NCI-H748 treated with DMSO at 0.1 percent for 48 hours (cell line): ENCODE results near the gene RALA.

ENCODE experiments used
- DNase-seq: peaks from one replicate; lab custom pipeline; 2025; lab: John Stamatoyannopoulos, UW

Gene RALA, protein sequence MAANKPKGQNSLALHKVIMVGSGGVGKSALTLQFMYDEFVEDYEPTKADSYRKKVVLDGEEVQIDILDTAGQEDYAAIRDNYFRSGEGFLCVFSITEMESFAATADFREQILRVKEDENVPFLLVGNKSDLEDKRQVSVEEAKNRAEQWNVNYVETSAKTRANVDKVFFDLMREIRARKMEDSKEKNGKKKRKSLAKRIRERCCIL

DNA sequence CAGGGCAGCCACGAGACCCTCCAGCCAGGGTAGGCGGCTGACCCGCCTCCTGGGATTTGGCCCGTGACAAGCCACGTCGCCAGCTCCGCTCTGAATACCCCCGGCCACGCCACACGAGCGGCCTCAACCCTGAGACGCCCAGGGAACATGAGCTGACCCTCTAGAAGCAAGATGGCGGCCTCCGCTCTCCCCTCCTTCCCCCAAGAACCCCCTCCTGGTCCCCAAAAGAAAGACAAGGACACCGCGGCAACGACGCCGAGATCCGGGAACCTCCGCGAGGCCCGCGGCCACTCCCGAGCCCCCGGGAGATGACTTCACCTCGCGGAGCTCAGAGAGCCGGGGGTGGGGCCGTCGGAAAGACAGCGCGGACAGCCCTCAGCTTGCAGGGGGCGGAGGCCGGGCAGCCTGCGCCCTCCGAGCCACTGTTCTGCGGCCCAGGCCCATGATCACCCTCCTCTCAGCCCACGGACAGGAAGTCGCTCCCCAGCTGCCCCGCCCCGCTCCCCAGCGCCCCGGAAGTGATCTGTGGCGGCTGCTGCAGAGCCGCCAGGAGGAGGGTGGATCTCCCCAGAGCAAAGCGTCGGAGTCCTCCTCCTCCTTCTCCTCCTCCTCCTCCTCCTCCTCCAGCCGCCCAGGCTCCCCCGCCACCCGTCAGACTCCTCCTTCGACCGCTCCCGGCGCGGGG is at the start of gene RALA:
Gene RALA, plus strand, starts transcription at position 526 of the 685 bp plus-strand sequence. CDS start 63,096 bp downstream, outside the sequence.
- DNase-seq: peak; percentile 74

DNA sequence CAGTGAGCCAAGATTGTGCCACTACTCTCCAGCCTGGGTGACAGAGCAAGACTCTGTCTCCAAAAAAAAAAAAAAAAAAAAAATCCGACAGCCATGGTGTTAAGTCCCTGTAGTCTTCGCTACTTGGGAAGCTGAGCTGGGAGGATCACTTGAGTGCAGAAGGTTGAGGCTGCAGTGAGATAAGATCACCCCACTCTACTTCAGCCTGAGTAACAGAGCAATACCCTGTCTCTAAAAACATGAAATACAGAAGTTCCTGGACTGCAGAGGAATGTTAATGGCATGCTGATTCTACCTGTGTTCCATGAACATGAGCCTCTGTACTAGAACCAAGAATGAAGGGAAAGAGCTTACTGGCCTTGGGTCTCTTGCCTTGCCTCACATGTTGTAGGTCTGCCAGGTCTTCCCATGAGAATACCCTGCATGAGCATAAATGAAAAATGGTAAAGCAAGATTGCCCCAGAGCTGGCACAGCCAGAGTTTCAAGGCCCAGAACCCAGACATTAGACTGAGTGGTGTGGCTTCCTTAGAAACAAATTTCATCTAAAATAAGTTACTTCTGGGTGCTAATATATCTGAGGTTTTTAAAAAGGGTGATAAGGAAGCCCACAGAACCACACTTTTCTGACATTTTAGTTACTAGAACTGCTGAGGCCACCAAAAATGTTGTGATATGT is 48.6 kb upstream of the RALA start:
- DNase-seq: no peak

DNA sequence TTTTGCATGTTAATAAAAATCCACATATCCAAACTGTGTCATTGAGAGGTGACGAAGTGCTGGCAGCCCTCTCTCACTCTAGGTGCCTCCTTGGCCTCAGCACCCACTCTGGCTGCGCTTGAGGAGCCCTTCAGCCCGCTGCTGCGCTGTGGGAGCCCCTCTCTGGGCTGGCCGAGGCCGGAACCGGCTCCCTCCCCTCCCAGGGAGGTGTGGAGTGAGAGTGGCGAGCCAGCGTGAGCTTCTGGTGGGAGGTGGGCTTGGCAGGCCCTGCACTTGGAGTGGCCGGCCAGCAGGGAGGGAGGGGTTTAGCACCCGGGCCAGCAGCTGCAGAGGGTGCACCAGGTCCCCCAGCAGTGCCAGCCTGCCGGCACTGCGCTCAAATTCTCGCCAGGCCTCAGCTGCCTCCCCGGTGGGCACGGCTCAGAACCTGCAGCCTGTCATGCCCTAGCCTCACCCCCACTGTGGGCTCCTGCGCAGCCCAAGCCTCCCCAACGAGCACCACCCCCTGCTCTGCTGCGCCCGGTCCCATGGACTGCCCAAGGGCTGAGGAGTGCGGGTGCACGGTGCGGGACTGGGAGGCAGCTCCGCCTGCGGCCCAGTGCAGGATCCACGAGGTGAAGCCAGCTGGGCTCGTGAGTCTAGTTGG is 46.0 kb upstream of the RALA start:
- DNase-seq: no peak

DNA sequence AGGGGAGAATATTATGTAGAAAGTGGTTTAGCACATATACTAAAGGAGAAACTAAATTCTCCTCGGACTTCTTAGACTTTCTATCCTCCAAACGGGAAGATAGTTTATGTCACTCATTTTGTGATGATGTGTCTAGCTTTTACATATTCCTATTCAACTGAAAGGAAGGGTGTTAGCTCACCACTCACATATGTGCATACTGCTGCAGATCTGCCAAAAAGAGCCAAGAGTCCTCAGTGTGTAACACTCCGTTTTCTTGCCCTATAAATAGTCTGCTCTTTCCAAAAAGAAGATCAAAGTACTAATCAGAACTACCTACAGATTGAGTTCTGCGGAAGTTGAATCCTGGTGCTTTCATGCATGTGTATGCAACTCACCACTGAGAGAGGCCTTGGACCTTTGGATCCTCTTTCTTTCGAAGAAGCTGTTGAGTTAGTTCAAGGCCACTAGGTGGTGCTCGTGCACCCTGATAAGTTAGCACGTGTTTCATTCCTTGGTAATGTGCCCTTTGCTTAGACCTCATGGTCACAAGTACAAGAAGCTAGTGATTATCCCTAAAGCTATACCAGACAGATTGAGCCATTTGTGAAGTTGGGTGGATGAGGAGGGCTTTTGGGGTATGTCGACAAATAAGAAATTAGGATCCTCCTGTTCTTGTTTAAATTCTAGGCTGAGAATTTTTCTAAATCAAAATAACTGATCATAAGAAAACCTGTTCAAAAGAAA is 43.1 kb upstream of the RALA start:
- DNase-seq: peak; percentile 77

DNA sequence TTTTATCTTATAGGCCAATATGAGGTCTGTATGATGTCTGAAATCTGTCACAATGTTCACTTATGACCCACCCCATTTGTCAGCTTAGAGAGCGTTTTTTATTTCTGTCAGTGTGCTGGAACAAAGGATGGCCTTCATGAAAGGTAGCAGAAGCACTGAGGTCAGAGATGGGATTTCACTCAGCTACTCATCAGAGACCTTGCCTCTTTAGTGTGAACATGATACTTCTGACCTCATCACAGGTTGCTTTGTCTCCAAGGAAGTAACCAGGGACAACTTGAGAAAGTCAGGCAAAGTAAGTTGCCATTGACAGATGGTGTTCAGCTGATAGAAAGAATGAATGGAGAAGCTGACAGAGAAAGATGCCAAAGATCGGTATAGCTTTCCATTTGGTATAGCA is 40.8 kb upstream of the RALA start:
- no peak for DNase-seq

DNA sequence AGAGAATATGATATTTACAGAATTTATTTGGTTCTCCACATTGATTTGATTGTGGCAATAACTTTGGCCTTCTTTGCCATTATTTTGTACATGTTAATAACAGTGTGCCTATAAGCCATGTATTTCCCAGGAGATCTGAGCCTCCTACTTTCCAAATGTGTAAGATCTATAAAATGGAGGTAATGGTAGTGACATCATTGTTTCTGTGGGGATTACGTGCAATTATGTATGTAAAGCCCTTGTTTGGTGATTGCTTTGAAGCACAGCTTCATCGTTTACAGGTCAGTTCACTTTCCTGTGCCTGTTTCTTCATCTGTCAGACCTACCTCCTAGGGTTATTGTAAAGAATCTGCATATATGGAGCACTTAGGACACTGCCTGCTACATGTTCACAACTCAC is 39.8 kb upstream of the RALA start:
- DNase-seq: no peak

DNA sequence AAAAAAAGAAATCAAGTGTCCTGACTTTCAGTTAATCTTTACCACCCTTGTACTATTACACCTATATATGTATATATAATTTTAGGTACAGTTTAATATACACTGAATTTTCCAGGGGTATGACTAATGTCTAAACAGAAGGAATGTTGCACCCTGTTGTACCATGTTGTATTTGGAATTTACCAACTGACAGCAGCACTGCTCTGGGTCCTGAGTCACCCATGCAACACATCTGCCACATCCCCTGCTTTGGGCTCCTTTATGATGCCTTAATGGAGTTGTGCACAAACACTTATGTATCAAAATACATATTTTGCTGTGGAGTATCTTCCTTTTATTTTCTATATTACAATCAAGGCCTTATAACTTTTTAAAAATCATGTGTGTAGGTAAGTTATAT is 36.0 kb upstream of the RALA start:
- DNase-seq: no peak

DNA sequence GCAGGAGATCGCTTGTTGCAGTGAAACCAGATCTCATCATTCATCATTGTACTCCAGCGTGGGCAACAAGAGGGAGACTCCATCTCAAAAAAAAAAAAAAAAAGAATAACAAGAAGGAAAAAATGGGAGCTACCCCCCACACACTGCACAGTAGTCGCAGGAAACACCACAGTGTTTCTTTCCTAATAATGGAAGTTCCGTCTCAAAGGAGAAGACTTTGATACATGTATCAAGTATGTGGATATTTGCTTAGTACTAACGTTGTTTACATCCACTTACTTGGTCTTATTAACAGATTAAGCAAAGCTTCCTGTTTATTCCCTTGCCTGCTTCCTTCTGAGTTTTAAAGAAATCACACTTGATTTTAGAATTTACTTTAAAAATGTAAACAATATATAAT is 35.0 kb upstream of the RALA start:
- DNase-seq: no peak

DNA sequence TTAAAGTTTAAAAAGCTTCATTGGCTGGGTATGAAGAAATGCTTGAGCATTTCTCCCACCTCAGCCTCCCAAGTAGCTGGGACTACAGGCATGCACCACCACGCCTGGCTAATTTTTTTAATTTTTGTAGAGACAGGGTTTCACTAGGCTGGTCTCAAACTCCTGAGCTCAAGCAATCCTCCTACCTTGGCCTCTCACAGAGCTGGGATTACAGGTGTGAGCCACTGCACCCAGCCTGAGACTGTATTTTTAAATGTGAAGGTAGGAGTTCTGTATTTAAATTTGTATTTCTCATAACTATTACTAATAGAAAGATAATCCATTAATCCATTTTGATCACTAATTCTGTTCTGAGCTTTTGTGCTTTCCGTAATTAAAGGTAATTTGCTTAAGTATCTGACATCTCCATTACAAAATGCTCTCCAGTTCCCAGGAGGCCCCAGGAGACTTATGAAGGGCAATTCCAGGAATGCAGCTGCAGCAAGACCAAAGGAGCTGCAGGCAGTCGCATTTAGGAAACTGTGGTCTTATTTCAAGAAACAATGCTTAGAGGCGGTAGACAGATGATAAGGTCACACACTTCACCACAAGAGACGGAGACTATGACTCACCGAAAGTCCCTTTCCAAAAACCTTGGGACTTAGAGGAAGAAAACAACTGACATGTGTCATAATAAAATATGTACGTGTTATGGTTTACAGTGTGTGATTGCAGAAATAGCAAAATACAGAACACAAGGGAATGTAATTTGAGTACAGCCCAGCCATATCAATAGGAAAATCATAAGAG is 33.9 kb upstream of the RALA start:
- DNase-seq: no peak

DNA sequence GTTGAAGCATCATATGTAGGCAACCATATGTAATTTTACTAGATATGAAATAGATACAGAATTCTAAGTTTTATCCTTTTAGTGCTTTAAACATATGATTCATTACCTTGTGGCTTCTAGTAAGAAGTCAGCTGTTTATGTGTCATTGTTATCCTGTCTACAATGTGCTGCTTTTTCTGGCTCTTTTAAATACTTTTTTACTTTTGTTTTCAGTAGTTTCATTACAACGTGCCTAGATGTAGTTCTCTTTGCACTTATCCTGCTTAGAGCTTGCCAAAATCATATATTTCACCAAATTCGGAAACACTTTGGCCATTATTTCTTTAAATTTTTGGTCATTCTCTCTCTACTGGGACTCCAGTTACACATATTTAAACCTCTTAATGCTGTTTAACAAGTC is 30.8 kb upstream of the RALA start:
- no peak for DNase-seq

DNA sequence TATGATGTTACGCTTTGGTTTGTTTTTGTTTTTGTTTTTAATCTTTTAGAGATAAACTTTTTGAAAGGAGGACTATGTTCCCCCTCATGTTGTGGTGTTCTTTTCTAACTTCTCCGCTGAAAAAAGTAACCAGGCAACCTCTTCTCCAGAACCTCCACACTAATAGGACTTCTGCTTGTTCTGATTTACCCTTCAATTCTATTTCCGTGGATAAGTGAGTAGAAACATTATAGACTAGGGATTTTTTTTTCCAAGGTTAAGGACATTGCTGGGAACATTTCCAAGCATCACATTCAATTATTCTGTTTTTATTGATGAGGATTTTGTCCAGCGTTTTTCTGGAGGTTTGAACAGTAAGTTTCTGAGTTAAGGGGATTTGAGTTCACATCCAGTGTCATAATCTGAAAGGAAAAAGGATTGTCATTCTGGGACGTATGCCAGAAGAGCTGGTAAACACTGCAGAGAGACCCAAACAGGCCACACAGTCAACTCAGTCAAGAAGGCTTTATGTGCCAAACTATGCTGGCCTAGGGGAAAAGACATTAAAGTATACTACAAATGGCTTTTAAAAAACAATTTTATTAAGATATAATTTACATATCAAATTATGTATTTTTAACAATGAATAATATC is 28.3 kb upstream of the RALA start:
- no peak for DNase-seq

DNA sequence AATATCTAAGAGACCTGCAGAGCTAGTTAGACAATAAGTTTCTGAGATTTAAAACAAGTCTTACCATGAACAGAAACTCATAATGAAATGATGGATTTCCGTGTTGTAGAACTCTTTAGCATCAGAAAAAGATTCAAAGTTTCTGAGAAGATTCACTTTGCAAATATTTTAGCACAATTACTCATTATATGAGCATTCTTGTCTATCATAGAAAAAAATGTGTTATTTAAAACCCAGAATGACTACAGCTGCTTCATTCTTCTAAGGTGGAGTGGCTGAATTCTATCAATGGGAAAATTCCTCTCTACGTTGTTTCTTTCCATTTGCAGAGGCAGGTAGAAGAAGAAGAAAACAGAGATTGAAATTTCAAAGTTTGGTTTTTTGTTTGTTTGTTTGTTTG is 21.0 kb upstream of the RALA start:
- no peak for DNase-seq

DNA sequence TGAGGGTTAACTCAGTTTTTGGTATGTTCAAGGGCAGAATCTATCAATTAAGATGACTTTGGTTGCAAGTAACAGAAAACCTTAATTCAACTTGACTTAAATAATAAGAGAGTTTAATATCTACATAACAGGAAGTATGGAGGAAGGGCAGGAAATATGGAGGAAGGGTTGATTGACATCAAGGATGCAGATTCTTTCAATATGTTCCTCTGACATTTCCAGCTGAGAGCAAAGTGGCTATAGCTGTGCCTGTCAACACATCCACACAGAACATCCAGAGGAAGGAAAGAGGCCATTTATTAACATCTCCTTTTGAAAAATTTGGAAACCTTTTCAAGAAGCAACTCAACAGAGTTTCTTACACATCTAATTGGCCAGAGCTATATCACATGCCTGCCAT is 19.4 kb upstream of the RALA start:
- DNase-seq: no peak

DNA sequence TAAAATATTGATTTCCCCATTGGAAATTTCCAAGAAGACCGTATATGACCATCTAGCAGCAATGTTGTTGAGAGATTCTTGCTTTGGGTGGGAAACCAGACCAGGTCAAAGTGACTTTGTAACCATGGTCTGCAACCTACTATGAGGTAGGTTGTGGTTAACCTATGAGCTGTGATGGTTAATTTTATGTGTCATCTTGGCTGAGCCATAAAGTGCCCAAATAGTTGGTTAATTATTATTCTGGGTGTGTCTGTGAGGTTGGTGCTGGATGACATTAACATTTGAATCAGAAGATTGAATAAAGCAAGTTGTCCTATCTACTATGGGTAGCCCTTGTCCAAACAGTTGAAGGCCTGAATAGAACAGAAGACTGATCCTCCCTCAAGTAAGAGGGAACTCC is 18.3 kb upstream of the RALA start:
- no peak for DNase-seq

DNA sequence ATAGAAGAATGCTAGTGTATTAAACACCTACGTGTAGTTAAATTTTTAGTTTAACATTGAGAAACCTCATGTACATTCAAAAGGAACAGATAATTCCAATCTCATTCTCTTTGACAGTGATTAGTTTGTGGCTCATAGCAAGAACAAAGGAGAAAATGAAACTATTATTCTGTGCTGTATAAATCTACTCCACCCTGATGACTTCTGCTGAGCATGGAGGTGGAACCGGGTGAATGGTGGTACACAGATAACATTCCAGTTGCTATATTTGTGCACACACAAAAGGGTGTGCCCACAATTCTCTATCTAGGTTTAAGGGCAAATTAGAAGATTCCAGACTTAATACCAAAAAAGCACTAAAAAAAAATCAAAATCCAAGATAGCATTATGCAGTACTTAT is 17.0 kb upstream of the RALA start:
- no peak for DNase-seq

DNA sequence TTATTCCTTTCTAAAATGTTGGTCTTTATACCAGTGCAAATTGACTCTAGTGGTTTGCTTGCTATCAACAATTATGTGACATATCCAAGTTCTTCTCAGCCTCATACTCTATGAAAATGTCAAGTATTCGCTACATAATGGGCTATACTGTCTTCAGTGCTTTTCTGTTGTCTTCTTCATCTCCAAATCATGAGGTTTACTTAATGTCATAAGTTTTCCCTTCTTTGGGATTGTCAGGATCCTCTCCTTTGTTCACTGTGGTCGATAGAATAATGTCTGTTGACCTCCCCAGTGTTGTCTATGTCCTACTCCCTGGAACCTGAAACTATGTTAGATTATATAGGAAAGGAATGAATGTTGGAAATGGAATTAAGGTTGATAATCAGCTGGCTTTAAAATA is 16.4 kb upstream of the RALA start:
- DNase-seq: no peak

DNA sequence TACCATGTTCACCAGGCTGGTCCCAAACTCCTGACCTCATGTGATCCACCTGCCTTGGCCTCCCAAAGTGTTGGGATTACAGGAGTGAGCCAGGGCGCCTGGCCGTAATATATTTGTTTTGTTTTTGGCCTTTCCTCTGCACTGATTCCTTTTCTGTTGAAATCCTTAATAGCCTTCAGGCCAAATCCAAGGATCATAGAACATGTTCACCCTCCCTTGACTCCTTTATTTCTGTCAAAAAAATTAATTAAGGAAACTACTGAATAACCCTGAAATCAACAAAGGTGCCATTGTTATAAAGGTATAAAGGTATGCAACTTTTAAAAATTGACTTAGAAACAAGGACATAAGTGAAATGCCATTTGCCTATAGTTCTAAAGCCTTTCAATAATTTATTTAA is 15.5 kb upstream of the RALA start:
- no peak for DNase-seq

DNA sequence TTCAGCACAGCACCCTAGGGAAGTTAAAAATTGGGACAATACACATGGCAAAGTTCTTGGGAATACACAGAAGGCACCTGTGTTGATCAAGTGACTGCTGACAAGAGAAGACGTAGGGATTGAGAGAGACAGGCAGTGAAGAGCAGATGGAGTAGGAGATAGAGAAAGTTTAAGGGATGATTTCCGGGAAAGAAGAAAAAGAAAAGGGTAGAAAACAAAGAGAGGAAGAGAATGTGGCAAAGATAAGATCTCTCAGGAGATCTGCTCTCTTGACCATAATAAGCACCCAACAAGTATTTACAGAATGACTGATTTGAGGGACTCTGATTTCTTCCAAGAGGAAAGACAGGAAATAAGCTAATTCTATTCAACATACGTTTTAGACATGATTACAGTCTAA is 15.1 kb upstream of the RALA start:
- no peak for DNase-seq

DNA sequence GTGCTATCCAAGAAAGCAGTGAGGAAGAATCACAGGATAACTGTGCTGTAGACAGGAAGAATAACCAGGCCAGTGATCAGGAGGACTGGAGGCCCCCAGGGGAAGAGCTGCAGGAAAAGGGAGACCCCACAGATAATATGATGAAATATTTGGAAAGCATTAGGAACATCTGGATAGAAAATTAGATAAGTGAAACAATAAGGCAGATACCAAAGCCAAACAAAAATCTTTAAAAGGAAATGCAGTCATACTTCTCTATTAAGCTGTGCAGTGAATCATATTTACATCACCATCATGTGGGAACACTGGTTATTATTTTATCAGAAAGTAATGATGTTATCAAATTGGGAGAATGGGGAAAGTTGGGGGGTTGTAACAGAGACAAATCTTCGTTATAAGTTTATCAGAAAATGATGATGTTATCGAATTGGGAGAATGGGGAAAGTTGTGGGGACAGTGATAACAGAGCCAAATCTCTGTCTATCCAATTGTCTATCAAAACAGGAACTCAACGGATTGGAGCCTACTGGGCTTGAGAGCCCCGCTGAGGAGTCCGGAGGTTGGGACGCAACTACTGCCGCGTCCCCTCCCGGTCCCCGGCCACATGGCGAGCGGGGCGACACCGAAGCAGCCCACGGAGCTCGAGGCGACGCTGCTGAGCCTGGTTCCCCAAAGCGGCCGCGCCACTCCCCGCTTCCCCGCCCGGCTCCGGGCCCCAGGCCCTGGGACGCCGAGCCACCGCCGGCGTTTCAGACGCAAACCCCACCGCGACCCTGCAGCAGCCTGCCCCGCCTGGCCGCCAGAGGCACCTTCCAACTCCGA is 14.0 kb upstream of the RALA start:
- DNase-seq: no peak

DNA sequence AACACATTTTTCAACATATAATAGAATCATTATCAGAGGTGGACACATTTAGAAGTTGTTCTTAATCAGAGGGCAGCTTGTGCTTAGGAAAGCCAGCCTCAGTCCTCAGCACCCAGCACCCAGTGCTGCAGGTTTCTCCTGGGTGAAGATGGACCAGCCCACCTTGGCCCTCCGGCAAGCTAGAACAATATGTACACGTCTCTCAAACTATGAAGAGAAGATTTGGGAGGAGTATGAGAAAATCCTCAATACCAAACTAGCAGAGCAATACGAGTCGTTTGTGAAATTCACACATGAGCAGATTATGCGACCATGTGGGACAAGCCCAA is 13.5 kb upstream of the RALA start:
- DNase-seq: no peak
